DMS114 treated with DMSO at 0.1 percent for 48 hours (cell line): Measurements from ENCODE around the gene ZDHHC3.
"Not testable (repeated sequence)": the region's sequence is repeated elsewhere in the genome, so short reads cannot be mapped to it uniquely, and the experiment has no call there.

Experiments
- DNase-seq: peaks from one replicate; lab custom pipeline; 2025; ENCODE audit not compliant: unreplicated experiment; lab: John Stamatoyannopoulos, UW

The ZDHHC3 gene

DNA sequence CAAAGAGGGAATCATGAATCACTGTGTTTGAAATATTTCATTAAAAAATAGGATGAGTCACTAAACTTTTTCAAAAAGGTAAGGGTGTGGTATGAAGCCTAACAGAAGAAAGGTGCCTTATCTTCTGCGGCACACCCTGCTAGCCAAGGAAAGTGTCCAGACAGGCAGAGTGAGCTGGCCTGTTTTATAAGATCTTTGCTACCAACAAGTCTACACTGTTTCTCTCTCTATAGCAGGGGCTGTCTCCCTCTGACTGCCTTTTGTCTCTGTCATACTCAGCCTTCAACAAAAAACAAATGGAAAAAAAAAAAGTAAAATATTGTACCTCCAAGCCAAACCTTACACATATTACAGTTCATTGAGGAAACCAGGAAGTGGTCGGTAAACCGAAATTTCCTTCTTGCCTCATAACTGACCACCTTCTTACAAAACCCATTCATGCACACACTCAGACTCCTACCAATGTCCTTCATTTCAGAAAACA, 9.1 kb downstream of the ZDHHC3 start:
- no peak for DNase-seq

- no peak for DNase-seq
Measured at GRCh38 chr3:44965165-44965564, 10.8 kb downstream of the ZDHHC3 start.

DNA sequence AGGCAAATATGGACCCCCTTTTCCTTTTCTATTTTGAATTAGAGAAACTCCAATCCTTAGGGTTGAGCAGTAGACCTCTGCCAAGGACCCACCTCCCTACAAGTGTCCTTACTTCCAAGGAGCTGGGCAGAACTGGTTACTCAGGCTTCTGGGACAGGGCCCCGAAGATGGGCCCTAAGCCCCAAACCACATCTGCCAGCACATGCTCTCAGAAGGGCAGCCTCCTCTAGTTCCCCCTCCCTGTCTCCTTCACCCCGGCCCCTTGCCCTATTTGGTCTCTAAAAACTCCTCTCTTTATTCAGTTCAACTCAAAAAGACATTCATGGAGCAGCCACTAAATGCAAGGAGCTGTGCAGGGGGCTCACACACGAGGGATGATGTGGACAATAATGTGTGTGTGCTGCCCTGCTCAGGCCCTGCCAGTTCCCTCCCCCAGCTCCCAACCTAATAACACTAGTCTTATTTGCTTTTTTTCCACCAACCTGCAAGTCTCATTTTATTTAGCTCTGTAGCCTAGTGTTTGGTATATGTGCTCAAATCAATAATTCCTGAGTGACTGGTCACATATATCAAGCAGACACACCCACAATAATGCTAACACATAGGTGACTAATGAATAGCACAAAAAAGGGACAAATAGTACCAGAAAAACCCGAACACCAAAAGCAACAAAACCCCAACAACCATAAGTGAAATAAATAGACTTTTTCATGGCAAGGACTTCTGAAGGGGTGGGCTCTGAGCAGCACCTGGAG, 12.2 kb downstream of the ZDHHC3 start:
- DNase-seq = no peak

- DNase-seq = no peak
Measured at GRCh38 chr3:44962621-44963393, 13.2 kb downstream of the ZDHHC3 start.

DNA sequence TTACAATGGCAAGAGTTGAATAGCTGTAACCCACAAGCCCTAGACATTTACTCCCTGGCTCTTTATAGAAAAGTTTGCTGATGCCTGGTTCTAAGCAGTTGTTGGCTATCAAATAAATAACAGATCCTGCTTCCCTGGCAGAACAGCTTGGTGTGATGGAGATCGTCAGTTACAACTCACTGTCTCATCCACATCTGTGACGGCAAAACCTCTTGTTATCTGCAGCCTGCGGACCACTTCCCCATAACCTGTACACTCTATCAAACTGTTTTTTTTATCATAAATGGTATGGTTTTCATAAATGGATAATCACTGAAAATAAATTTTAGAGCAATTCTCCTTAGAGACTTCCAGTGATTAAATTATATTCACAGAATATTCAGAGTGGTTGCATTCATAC, 14.1 kb downstream of the ZDHHC3 start:
- DNase-seq = no peak

- DNase-seq = no peak
Measured at GRCh38 chr3:44960387-44961026, 15.5 kb downstream of the ZDHHC3 start.

DNA sequence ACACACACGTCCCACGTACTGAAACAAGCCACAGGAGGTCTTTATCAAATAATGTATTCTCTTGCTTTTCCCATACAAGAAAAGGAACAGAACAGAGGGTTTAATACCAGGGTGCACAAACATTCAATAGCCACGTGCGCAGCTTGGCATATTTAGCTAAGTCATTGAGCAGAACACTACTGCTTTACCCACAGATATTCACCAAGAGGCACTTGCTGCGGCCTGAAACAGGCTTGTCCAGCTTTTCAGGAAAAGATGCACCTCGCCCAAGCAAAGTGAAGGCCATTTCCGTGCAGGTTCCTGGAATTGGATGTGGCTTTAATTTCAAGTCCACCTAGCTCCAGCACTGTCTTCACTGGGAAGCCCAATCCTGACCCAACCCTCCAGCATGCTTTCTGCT, 17.6 kb downstream of the ZDHHC3 start:
- DNase-seq = no peak

- no peak for DNase-seq
Measured at GRCh38 chr3:44957986-44958385, 18.0 kb downstream of the ZDHHC3 start.

- no peak for DNase-seq
Measured at GRCh38 chr3:44955917-44956316, 20.1 kb downstream of the ZDHHC3 start.

GRCh38 chr3:44954962-44955361, 21.0 kb downstream of the ZDHHC3 start:
- DNase-seq = no peak

DNA sequence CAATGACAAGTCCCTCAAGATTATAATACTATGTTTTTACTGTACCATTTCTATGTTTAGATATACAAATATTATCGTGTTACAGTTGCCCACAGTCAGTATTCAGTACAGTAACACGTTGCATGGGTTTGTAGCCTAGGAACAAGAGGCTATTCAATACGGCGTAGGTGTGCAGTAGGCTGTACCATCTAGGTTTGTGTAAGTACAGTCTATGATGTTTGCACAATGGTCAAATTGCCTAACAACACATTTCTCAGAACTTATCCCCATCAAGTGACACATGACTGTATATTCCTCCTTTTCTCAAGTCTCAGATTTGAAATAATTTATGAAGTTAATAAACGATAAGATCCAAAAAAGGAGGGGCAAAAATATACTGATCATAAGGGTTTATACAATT, 21.7 kb downstream of the ZDHHC3 start:
- no peak for DNase-seq

DNA sequence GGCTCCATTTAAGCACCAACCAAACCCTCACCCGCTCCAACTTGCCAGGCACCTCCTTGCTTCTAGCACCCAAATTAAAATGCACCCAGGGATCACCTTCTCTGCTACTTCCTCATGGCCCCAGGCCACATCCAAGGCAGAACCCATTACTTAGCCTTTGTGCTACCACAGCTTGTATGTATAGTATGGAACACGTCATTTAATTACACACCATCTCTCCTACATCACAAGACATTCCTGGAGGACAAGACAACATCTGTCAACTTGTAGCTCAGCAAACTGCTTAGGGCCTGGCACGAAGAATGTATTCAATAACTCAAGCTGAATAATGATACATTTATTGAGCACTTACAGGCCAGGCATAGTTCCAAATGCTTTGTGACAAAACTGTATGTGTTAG, 23.3 kb downstream of the ZDHHC3 start:
- DNase-seq = no peak

DNA sequence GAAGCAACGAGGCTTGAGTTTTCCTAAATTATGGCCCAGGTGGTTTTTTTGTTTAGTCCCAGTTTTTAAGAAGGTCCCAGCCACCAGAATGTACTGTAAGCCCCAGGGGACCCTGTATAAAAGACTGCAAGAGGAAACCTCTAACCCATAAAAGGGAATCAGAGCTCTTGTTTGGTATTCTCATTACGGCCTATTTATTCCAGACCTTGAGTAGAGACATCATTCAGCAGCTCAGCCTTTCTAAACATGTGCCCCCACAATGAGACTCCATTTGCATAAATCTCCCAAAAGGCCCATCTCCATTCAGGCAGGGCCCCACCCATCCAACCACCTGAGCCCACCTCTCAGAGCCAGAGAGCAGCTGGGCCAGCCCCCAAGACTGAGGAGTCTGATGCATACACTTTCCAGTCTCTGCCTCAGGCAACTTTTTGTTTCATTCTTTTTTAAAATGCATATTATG, 25.7 kb downstream of the ZDHHC3 start:
- no peak for DNase-seq

GRCh38 chr3:44949770-44950169, 26.2 kb downstream of the ZDHHC3 start:
- not testable (repeated sequence) for DNase-seq

DNA sequence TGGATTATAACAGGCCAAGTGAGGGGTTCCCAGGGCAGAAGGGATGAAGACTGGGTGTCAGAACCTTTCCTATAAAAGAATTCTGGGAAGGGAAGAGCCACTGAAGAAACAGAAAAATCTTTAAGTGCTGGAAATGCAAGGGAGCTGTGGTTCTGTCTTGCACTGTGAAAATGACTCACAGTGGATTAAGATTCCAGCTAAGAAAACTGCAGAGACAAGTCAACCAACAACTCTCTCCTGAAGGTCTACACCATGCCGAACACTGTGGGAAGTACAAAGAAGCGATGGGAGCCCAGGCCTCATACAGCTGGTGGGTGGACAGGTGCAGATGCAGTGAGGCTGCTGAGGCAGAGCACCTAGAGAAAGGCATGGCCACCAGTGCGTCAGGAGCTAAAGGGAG, 27.7 kb downstream of the ZDHHC3 start:
- no peak for DNase-seq

DNA sequence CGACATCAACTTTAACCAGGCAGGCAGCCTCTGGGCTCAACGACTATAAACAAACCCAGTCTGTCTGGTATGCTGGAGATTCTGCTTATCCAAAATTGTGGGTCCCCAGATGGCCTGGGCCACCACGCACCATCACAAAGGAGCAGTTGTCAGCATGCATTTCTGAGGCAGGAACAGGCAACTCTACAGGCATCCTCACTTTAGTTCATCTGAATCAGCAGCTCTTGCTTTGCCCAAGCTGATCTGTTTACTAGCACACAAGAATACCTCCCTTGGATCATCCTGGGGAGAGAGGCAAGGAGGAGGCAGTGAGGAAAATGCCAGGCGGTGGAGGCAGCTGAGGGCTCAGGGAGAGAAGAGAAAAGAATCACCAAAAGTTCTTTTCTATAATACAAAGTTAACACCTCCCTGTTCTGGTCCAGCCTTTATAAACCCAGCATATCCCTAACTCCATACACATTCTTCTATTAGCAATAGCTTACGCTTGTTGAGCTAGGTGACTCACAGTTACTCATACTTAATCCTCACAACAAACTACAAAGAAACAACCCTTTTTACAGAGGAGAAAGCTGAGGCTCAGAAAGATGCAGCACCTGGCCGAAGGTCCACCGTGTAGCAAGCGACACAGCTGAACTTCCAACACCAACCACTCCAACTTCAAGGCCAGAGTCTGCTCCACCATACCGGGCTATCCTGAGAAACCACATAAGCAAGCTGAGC, 33.6 kb downstream of the ZDHHC3 start:
- no peak for DNase-seq

GRCh38 chr3:44939581-44940036, 36.4 kb downstream of the ZDHHC3 start:
- DNase-seq = no peak

DNA sequence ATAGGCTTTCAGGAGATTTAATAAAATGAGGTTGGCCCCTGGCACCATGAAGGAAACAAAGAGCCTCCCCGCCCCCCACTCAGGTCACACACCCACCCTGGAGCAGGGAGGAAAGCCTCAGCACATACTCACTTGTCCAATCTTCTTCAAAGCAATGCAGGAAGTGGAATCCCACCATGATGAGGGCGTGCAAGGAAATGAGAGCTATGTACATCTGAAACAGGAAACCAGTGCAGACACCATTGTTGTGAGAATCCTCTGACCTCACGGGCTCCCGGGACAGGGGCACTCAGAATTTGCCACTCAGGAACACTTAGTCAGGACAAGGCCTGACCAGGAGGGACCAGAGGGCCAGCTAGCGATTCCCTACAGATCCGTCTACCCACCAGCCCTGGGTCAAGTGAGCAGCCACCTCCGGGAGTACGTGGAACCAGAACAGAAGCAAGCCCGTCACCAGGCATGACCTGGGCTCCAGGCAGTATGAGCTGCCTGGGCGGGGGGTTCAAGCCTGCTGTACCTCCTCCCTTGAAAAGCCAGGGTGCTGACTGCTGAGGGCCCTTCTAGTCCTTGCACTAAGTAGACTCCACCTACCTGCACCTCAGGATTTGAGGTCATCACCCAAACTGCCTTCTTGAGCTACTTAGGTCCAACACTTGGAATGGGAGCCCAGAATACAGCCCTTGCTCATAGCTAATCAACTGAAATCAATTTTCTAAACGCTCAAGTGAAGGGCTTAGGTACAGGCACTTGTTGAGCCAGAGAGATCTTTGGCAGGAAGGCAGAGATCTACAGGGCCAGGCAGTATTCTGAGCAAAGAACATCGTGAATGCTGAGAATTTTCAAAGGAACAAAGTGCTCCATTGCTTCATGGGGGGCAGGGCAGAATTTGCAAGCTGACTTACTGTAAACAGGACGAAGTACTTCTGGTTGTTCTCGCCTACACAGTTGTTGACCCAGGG, 42.7 kb downstream of the ZDHHC3 start:
- DNase-seq = no peak

- DNase-seq = no peak
Measured at GRCh38 chr3:44932271-44932670, 43.7 kb downstream of the ZDHHC3 start.

DNA sequence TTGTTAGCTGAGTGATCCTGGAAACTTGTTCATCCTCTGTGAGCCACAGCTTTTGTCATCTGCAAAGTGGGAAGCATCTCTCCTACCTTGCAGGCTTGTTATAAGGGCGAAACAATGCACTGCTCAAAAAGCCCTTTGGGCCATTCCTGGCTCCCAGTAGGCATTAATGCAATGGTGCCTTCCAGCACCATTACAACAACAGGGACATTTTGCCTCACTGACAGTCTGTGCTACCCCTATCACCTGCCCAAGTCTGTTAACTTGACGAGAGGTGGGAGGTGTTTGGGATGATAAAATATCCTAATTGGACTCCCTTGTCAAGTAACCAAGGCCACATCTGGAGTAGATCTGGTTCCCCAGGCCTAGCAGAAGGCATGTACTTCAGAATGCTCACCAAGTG, 44.2 kb downstream of the ZDHHC3 start:
- DNase-seq = no peak
